Limb (tissue), 2 donors: ENCODE results near the gene HEY2.
"Not testable (repeated sequence)": the region's sequence is repeated elsewhere in the genome, so short reads cannot be mapped to it uniquely, and the experiment has no call there.

ENCODE experiments used
- DNase-seq, 2 donors: peaks; one replicate each; pipeline ENCODE4 v3.0.0-alpha.2; 2016; ENCODE audit errors: extremely low spot score in 2 of 2

The HEY2 gene

DNA sequence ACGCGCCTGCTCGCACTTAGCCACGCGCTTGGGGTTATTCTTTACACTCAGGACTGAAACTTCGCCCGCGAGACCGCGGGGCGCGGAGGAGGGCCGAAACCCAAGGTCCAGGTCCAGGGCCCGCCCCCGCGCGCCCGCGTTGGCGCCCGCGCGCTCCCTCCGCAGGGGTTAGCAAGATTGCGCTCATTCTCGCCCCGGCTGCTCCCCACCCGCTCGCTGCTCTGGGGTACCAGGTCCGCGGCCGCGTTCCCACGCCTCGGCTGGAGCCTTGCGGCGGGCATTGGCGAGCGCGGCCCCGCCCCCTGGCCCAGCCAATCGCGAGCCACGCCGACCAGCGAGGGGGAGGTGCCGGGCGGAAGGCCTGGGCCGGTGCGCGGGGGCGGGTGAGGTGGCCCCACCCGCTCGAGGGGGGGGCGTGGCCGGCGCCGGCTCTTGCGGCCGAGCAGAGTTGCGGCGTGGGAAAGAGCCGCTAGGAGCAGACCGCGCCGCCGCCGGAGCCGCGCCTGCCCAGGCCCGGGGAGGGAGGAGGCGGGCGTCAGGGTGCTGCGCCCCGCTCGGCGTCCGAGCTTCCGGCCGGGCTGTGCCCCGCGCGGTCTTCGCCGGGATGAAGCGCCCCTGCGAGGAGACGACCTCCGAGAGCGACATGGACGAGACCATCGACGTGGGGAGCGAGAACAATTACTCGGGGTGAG lies at the start of gene HEY2:
Gene HEY2, plus strand, starts transcription at position 460 of the 692 bp plus-strand sequence. Its CDS starts 145 bp downstream, at position 605.
- DNase-seq: peak; percentile 92 to 94

DNA sequence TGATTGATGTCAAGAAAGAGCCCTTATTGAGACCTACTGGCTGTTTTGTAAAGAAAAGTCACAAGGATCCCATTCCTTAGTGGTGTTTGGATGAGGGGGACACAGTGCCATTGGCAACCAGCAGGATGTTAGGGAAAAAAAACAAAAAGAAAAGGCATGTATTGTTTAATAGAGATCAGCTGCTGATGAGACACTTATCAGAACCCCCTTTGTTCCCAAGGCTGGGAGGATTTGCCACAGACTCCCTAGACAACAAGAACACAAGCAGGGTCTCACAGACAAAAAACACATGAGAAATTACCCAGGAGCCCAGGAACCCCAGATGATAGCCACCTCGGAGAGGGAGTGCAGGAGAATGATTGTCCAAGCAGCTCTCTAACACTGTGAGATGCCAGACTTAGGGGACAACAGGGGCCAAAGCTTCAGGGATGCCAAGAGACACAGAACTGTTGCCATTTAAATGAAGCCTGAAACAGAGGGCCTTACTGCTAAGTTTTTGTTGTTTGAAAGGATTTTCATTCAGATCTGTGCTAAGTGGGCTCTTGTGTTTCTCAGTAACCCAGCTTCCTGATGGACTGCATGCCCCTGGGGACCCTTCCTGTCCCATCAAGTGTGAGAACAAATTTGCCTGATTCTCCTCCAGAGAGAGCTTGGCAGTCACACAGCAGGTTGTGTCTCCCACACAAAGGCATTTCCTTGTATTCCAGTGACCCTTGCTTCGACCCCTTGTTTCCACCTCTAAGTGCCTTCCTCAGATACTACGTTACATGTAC lies 48.7 kb upstream of the HEY2 start:
- DNase-seq: no peak

GRCh38 chr6:125701354-125701668 lies 48.1 kb upstream of the HEY2 start:
- DNase-seq: no peak

GRCh38 chr6:125703882-125704281 lies 45.5 kb upstream of the HEY2 start:
- DNase-seq: not testable (repeated sequence)

DNA sequence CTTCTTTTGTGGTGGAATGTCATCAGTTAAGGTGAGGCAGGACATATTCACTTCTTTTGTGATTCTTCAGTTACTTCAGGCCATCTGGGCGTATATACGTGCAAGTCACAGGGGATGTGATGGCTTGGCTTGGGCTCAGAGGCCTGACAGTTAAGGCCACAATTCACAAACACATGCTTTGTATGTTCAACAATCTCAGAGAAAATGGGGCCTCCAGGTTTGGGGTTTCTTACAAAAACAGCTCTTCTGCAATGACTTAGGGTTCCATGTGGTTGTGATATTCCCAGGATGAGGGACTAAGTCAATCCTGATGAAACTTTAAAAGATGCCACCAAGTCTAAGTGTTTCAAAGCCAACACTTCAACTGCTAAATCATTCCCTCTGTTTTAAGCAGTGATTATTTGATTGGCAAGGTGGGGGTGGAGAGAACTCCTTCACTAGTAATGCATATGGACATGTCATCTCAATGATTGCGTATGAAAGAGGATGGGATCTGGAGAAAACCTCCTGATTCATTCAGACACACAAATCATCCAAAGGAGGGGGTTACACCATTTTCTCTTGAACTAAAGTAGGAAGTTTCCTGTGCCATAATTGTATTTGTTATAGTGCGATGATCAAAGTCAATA lies 41.7 kb upstream of the HEY2 start:
- DNase-seq: no peak

DNA sequence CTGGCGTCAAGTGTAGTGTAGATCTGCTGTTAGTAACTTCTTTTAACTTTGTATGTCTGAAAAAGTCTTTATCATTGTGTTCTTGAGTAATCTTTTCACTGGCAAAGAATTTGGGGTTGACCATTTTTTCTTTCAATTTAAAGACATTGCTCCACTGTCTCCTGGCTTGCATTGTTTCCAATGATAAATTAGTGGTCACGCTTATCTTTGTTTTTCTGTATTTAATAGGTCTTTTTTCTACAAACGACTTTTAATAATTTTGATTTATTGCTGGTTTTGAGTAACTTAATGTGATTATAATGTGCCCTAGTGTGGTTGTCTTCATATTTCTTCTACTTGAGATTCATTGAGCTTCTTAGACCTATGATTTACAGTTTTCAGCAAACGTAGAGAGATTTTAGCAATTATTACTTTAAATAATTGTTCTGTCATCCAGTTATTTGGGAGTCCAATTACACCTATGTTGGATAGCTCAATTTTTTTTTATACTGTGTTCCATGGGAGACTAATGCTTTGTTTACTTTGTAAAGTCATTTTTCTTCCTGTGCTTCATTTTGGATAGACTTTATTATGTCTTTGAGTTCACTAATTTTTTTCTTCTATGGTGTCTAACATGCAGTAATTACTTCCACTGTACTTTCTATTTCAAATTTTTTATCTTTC lies 38.3 kb upstream of the HEY2 start:
- DNase-seq: no peak

- no peak for DNase-seq
These were observed 34.9 kb upstream of the HEY2 start for GRCh38 chr6:125714441-125715090.

GRCh38 chr6:125717120-125717731 lies 32.2 kb upstream of the HEY2 start:
- no peak for DNase-seq

DNA sequence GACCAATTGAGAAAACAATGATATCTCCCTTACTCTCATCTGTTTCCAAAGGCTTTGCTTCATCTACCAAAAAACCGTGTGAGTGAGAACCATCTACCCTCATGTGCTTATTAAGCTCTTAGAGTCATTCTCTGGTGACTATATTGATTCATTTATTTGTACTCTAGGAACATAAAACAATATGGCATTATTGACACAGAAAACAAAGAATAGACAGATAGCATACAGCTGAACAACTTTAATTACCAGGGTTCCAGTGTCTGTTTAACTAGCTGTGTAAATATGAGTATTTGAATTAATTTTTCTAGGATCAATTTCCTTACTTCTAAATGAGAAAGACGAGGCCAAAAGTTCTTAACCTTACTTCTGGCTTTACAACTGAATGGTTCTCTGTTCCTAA lies 31.3 kb upstream of the HEY2 start:
- no peak for DNase-seq

DNA sequence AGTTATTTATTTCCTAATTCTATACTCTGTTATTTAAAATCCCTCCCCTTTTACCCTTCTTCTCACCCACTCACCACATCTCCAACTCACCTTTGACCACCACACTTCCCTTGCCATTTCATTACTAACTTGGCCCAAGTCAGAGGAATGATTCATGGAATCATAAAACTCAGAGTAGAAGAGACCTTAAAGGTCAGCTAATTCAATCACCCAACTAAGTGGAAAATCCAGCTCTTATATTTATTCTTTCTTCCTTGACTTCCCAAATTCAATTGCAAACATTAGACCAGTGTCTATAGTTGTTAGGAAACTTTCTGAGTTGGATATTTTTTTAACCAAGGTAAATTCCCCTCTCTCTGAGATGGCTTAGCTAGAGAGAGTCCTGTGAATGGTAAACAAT lies 26.5 kb upstream of the HEY2 start:
- DNase-seq: no peak

- no peak for DNase-seq
These were observed 22.2 kb upstream of the HEY2 start for GRCh38 chr6:125727216-125727615.

DNA sequence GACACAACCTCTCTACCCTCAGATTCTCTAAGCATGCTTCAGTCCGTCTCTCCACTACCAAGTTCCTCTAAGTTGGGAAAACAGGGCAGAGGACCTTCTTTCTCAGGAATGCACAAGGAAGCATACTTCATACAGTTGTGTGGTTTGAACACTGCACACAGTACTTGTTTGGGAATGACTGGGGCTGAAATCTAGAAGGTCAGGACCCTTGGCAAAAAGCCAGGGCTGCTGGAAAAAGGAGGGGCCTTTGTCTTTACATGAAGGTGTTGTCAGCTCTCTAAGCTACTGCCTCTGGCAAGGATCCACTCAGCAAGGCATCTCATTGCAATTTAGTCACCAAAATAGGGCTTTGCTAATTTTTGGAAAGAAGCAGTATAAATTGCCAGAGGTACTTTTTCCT lies 20.7 kb upstream of the HEY2 start:
- no peak for DNase-seq

GRCh38 chr6:125729983-125730382 lies 19.4 kb upstream of the HEY2 start:
- DNase-seq: no peak

- DNase-seq: no peak
These were observed 17.0 kb upstream of the HEY2 start for GRCh38 chr6:125732398-125732797.

DNA sequence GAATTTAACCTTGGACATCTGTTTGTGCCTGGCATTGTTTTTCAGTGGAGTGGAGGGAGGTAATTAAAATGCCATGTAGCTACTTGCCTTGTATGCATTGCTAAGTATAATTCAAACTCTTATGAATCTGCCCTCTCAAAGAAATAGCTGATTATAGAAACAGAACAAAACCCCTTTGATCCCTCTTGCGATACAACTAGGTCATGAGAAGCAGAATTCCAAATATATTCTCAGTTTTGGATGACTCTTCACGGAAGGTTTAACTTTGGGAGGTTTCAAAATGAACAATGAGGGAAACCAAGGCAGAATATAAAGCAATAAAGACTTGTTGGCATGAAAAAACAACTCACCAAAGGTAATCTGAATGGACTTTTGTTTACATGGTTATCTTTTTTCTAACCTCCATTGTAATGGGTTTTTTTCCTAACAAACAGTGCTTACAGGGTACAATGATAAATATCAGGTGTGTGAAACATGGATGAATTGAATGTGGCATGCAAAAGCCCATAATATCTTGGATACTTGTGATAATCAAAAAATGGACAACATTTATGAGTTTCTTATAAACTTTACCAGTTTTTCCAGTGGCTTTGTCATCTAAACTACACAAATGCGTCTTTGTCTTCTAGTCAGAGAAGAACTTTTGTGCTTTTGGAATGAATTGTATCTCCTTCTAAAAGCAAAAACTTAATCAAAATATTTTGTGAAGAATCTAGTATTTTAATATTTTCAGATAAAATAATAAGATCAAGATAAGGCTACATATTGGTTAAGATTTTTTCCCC lies 15.7 kb upstream of the HEY2 start:
- DNase-seq: no peak

- no peak for DNase-seq
These were observed 11.2 kb upstream of the HEY2 start for GRCh38 chr6:125738276-125738675.

DNA sequence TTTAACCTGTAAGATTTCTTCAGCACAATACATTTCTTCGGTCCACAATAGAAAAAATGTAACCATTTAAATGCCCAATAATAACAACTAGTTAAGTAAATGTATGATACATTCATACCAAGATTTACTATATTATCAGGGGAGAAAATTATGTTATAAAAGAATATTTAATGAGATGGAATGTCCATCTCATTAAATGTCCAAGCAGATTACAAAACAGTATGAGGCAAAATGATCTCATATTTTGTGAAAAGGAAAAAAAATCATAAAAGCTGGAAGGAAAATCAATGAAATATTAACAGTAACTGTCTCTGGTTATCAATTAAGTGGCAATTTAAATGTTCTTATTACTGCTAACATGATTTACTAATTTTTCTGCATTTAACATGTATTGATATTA lies 10.1 kb upstream of the HEY2 start:
- DNase-seq: no peak

DNA sequence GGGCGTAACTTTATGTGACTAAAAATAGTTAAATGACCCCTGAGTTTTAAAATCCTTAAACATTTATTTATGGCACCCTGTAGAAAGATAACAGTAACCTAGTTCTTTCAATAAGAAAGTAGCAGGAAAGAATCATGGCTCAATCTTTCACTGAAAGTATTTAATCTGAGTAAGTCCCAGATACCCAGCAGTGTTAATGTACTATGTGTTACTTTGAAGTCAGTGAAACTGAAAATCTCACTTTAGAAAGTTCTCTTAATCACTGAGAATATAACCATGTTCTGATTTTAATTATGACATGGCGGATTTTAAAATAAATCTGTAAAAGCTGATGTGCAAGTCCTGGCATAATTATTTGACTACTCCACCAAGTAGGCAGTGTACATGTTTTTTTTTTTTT lies 8.1 kb upstream of the HEY2 start:
- DNase-seq: no peak

GRCh38 chr6:125742024-125742423 lies 7.4 kb upstream of the HEY2 start:
- no peak for DNase-seq

DNA sequence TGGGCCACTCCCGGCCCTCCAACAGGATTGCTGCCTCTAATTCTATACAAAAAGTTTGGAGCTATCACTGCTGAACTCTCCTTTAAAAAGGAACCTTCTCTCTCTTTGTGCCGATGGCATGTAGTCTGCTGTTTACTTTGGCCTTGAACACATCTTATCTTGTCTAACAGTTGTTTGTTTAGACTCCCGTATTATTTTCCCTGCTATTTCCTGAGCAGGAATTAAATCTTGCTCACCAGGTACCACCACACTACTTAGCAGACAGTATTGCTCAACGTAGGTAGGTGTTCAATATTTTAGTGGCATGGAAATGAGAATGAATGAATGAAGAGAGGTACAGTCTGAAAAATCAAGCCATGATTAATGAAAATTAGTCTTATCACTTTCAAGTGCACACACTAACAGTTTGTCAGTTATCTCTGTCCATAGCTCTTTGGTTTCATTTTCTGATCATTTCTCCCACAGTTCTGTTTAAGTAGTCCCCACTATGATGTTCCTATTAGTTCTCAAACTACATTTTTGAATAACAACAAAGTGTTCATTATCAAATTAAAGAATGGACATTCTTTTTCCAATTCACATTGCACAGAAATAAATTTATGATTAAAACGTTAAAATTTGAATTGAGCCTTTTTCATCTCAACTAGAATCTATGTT lies 6.8 kb upstream of the HEY2 start:
- no peak for DNase-seq
